ENCODE data around the gene KRTAP3-3. TPM values are rescaled to one million over a fixed set of nuclear protein-coding genes. Genes with fewer than 3 reads are reported as not detected.
A peak's percentile ranks its signal among the peaks of the same experiment; 100 is the strongest.

Gene KRTAP3-3
- total and polyA plus RNA-seq, 12 donors, result not detected

GRCh38 chr17:40961591-40961990 is 32.4 kb downstream of the KRTAP3-3 start:
- H3K4me3 ChIP-seq, result no peak overlapping the region
- H3K36me3 ChIP-seq (replicated peaks in 1 of 2), result no peaks in the 10 kb centered on the region
- intact Hi-C loops (cut with DNase I), result no loop called here
- DNase-seq, result no peak
- WGBS, 4 donors, result 72 to 93% (median 82%) methylated on average over 1 of the region's 1 CpG
- no peaks in the 10 kb centered on the region for H3K27me3 ChIP-seq
- no peak overlapping the region for H3K27ac ChIP-seq
- H3K4me1 ChIP-seq (replicated peaks in 1 of 2), result no peaks in the 10 kb centered on the region
- no peak for TF ChIP-seq CTCF (IDR thresholded peaks at IDR 0.05)
- TF ChIP-seq POLR2A (IDR thresholded peaks at IDR 0.05), result no peak
- H3K9me3 ChIP-seq (replicated peaks in 1 of 3), result no peaks in the 10 kb centered on the region

GRCh38 chr17:40960144-40960543 is 33.8 kb downstream of the KRTAP3-3 start:
- intact Hi-C loops (cut with DNase I), result no loop called here
- Histone ChIP-seq H3K36me3 (replicated peaks in 1 of 2) (no peaks in the 10 kb centered on the region), H3K4me1 (replicated peaks in 1 of 2) (no peaks in the 10 kb centered on the region), H3K27ac (no peak overlapping the region), H3K9me3 (replicated peaks in 1 of 3) (no peaks in the 10 kb centered on the region), H3K27me3 (no peaks in the 10 kb centered on the region), H3K4me3 (no peak overlapping the region)
- WGBS, 4 donors, result 72 to 76% (median 74%) methylated on average over 10 of the region's 10 CpGs
- TF ChIP-seq CTCF (IDR thresholded peaks at IDR 0.05) (no peak), POLR2A (IDR thresholded peaks at IDR 0.05) (no peak)
- peak in 3 of 7 donors; percentile 15 to 54 (median 22) for DNase-seq

- Histone ChIP-seq H3K27ac (no peak overlapping the region), H3K36me3 (replicated peaks in 1 of 2) (no peaks in the 10 kb centered on the region), H3K9me3 (replicated peaks in 1 of 3) (no peaks in the 10 kb centered on the region), H3K4me1 (replicated peaks in 1 of 2) (no peaks in the 10 kb centered on the region), H3K27me3 (no peaks in the 10 kb centered on the region), H3K4me3 (no peak overlapping the region)
- no peak for DNase-seq
- TF ChIP-seq POLR2A (IDR thresholded peaks at IDR 0.05), result no peak
- no peak for TF ChIP-seq CTCF (IDR thresholded peaks at IDR 0.05)
- 81 to 87% (median 84%) methylated on average over 12 of the region's 12 CpGs for WGBS, 4 donors
- intact Hi-C loops (cut with DNase I), result loop anchor here in 1 of 2 donors (10.0 kb wide), 1 partner anchor 376 kb away; no protein-coding TSS in a partner anchor
Measured at GRCh38 chr17:40958086-40958953, 35.6 kb downstream of the KRTAP3-3 start.

- 64 to 77% (median 71%) methylated on average over 8 of the region's 8 CpGs for WGBS, 4 donors
- H3K4me1 ChIP-seq (replicated peaks in 1 of 2), result no peaks in the 10 kb centered on the region
- intact Hi-C loops (cut with DNase I), result loop anchor here in 1 of 2 donors (10.0 kb wide), 1 partner anchor 378 kb away; no protein-coding TSS in a partner anchor
- H3K9me3 ChIP-seq (replicated peaks in 1 of 3), result no peaks in the 10 kb centered on the region
- no peak overlapping the region for H3K4me3 ChIP-seq
- H3K27ac ChIP-seq, result no peak overlapping the region
- no peaks in the 10 kb centered on the region for H3K27me3 ChIP-seq
- TF ChIP-seq POLR2A (IDR thresholded peaks at IDR 0.05) (no peak), CTCF (IDR thresholded peaks at IDR 0.05) (no peak)
- no peaks in the 10 kb centered on the region for H3K36me3 ChIP-seq (replicated peaks in 1 of 2)
- no peak for DNase-seq
Measured at GRCh38 chr17:40956401-40957254, 37.3 kb downstream of the KRTAP3-3 start.

All from adrenal gland (tissue), 12 donors.